Heart left ventricle (tissue), 16 donors: ENCODE data around the gene BACH2. TPM values are rescaled to one million over a fixed set of nuclear protein-coding genes. Genes with fewer than 3 reads are reported as not detected.
"Not testable (repeated sequence)": the region's sequence is repeated elsewhere in the genome, so short reads cannot be mapped to it uniquely, and the experiment has no call there.

ENCODE experiments used
- ATAC-seq, 4 donors: fragments of 200-7000 bp; cut with Tn5 transposase; one replicate each; pipeline ENCODE4 v1.9.1; 2020 to 2022; ENCODE audit warnings: moderate library complexity in 4 of 4, mild to moderate bottlenecking in 3 of 4, moderate number of reproducible peaks in 1 of 4
- DNase-seq, 5 donors: peaks; one replicate each; pipeline ENCODE4 v3.0.0-alpha.2; 2020
- H3K27ac ChIP-seq, 12 donors: fragments of 200-600 bp; sonication (generic) in 4 of 12; one replicate each; pipeline versions ENCODE4 v1.5.0 to v1.8.0; 2016 to 2022; ENCODE audit warnings: mild to moderate bottlenecking in 2 of 12
- H3K27me3 ChIP-seq, 9 donors: fragments of 200-600 bp; sonication (generic) in 2 of 9; one replicate each; pipeline versions ENCODE4 v1.5.1 to v1.8.0; 2016 to 2022; ENCODE audit warnings: mild to moderate bottlenecking in 3 of 9
- H3K36me3 ChIP-seq, 9 donors: fragments of 200-600 bp; sonication (generic) in 2 of 9; one replicate each; pipeline versions ENCODE4 v1.5.0 to v1.8.0; 2018 to 2022; ENCODE audit warnings: mild to moderate bottlenecking in 2 of 9
- H3K4me1 ChIP-seq, 12 donors: fragments of 200-600 bp; sonication (generic) in 4 of 12; one replicate each; pipeline versions ENCODE4 v1.5.0 to v1.8.0; 2016 to 2022; ENCODE audit warnings: mild to moderate bottlenecking in 3 of 12
- H3K4me3 ChIP-seq, 12 donors: fragments of 200-600 bp; sonication (generic) in 4 of 12; one replicate each; pipeline versions ENCODE4 v1.5.0 to v1.8.0; 2017 to 2022; ENCODE audit warnings: mild to moderate bottlenecking in 9 of 12, moderate library complexity in 4 of 12
- H3K9me3 ChIP-seq, 12 donors: fragments of 200-600 bp; sonication (generic) in 4 of 12; one replicate each; pipeline versions ENCODE4 v1.5.0 to v1.8.0; 2016 to 2022; ENCODE audit warnings: mild to moderate bottlenecking in 1 of 12
- CTCF ChIP-seq, 12 donors: fragments of 200-600 bp; sonication (generic) in 4 of 12; IDR thresholded peaks; one replicate each; pipeline versions ENCODE4 v1.5.0 to v1.8.0; 2018 to 2022; ENCODE audit warnings: antibody characterized with exemption in 12 of 12, mild to moderate bottlenecking in 5 of 12
- POLR2A ChIP-seq, 2 donors: fragments of 450-650 bp; IDR thresholded peaks; one replicate each; pipeline ENCODE4 v1.6.1; 2017; ENCODE audit warnings: antibody characterized with exemption in 2 of 2, mild to moderate bottlenecking in 2 of 2, moderate library complexity in 2 of 2
- WGBS, 4 donors: extraction: QIAGEN DNeasy Blood & Tissue Kit in 2 of 4; methylation state at CpG; one replicate each; pipeline versions ENCODE4 v1.1.5 to v1.1.7; 2013 to 2018; 5-methylcytosine and 5-hydroxymethylcytosine counted together
- intact Hi-C, 10 donors: fragments of 100-400 bp; cut with DNase I; formaldehyde crosslinking; loops; one replicate each; pipeline versions ENCODE4 v1.11.1 to v1.14.2; 2022
- polyA plus RNA-seq, 2 donors: library from polyadenylated mRNA; stranded (reverse); fragments of 200-250 nt; gene quantifications; one replicate each; pipeline ENCODE4 v1.2.3, GENCODE V29; 2013
- total RNA-seq, 9 donors: library from RNA; depleted of rRNA in 2 of 9; stranded (reverse); fragments of >200 nt in 2 of 9; fragmentation: NEBNext Ultra II Directional in 3 of 9; extraction: Animal tissue kit (Norgen Biotek cat#: 25700) in 3 of 9; gene quantifications; one replicate each; pipeline versions ENCODE4 v1.1.0 to v1.2.4, GENCODE V29; 2016 to 2023
- donor health status: ischemic (EF 13 %, LVEDD 7.1; RV severe dilation, severe dysfunction).
- donor health status: healthy with polysubstance abuse.
- donor health status: DM: no; HTN: yes; CAD: no.
- donor health status: DM: no; HTN: no; CAD: no.
- donor health status: ischemic (EF 25% LVEDD 6.9; RV normal size, moderate dysfunction).
- donor health status: ischemic (EF 25% LVEDD 5.7; RV mildly dilated, moderate dysfunction).
- donor health status: healthy.
- donor health status: DM: yes; HTN: yes; CAD: no.
- donor health status: ischemic (EF 35%, LVEDD 5.7; RV mildly dilated, moderate dysfunction).
- donor health status: nonischemic (EF 11% LVEDD 7.7; RV severe dilation, severe dysfunction).
- donor health status: DM: yes; HTN: yes; CAD: no.
- donor health status: PGD.
- donor health status: ischemic (EF 29% LVEDD 5.4; RV normal size, mild dysfunction).
- donor health status: nonischemic (EF 23%, LVEDD 6.1; RV moderate dilation, normal function).

Gene BACH2
- total and polyA plus RNA-seq, 11 donors = 0.23 to 8.4 (median 1.5) TPM

GRCh38 chr6:90118069-90118468, 178.6 kb downstream of the BACH2 start:
- peaks cover 0 to 36% (median 8%) of the 10 kb centered on the region in 12 donors for H3K9me3 ChIP-seq
- intact Hi-C loops = loop anchor here in 3 of 10 donors (10.0 kb wide), 1 partner anchor 277 kb away; no protein-coding TSS in a partner anchor
- DNase-seq (no peak), ATAC-seq (no peak)
- no peak overlapping the region for H3K27ac ChIP-seq
- 93 to 96% (median 94%) methylated on average over 1 of the region's 1 CpG for WGBS, 4 donors
- no peak for TF ChIP-seq POLR2A (IDR thresholded peaks at IDR 0.05)
- no peak for TF ChIP-seq CTCF (IDR thresholded peaks at IDR 0.05)
- no peaks in the 10 kb centered on the region for H3K4me1 ChIP-seq
- H3K27me3 ChIP-seq = no peaks in the 10 kb centered on the region
- no peak overlapping the region for H3K4me3 ChIP-seq
- H3K36me3 ChIP-seq = no peaks in the 10 kb centered on the region

GRCh38 chr6:90116126-90116525, 180.5 kb downstream of the BACH2 start:
- not testable (repeated sequence) for DNase-seq, ATAC-seq
- 80 to 98% (median 82%) methylated on average over 3 of the region's 3 CpGs for WGBS, 4 donors

GRCh38 chr6:90113389-90113788, 183.3 kb downstream of the BACH2 start:
- H3K27ac ChIP-seq = no peak overlapping the region
- H3K4me3 ChIP-seq = no peak overlapping the region
- H3K36me3 ChIP-seq = no peaks in the 10 kb centered on the region
- H3K27me3 ChIP-seq = no peaks in the 10 kb centered on the region
- H3K9me3 ChIP-seq = peaks cover 0 to 47% (median 9%) of the 10 kb centered on the region in 12 donors
- H3K4me1 ChIP-seq = no peaks in the 10 kb centered on the region
- DNase-seq (no peak), ATAC-seq (no peak)
- intact Hi-C loops = loop anchor here in 3 of 10 donors (10.0 kb wide), 1 partner anchor 281 kb away; no protein-coding TSS in a partner anchor
- TF ChIP-seq CTCF (IDR thresholded peaks at IDR 0.05) (no peak), POLR2A (IDR thresholded peaks at IDR 0.05) (no peak)

More at GRCh38 chr6:90116126-90116525, 180.5 kb downstream of the BACH2 start:
- H3K27ac ChIP-seq, H3K4me3 ChIP-seq, H3K36me3 ChIP-seq, H3K4me1 ChIP-seq, H3K27me3 ChIP-seq: not testable (repeated sequence)
- intact Hi-C loops = loop anchor here in 3 of 10 donors (10.0 kb wide), 1 partner anchor 279 kb away; no protein-coding TSS in a partner anchor
- peaks cover 0 to 47% (median 9%) of the 10 kb centered on the region in 12 donors for H3K9me3 ChIP-seq

GRCh38 chr6:90111387-90111786, 185.3 kb downstream of the BACH2 start:
- H3K27me3 ChIP-seq = no peaks in the 10 kb centered on the region
- peaks cover 0 to 8% (median 0%) of the 10 kb centered on the region in 12 donors for H3K4me1 ChIP-seq
- no peak for ATAC-seq
- WGBS, 4 donors = 92 to 99% (median 96%) methylated on average over 2 of the region's 2 CpGs
- intact Hi-C loops = loop anchor here in 3 of 10 donors (10.0 kb wide), 1 partner anchor 283 kb away; no protein-coding TSS in a partner anchor
- no peak for TF ChIP-seq CTCF (IDR thresholded peaks at IDR 0.05)
- TF ChIP-seq POLR2A (IDR thresholded peaks at IDR 0.05) = no peak
- H3K27ac ChIP-seq = no peak overlapping the region
- DNase-seq = no peak
- H3K36me3 ChIP-seq = no peaks in the 10 kb centered on the region
- no peak overlapping the region for H3K4me3 ChIP-seq
- peaks cover 0 to 45% (median 9%) of the 10 kb centered on the region in 12 donors for H3K9me3 ChIP-seq

GRCh38 chr6:90110971-90111370, 185.7 kb downstream of the BACH2 start:
- H3K27ac ChIP-seq = no peak overlapping the region
- H3K4me3 ChIP-seq = no peak overlapping the region
- intact Hi-C loops = loop anchor here in 3 of 10 donors (10.0 kb wide), 1 partner anchor 284 kb away; no protein-coding TSS in a partner anchor
- DNase-seq = no peak
- 89 to 96% (median 94%) methylated on average over 5 of the region's 5 CpGs for WGBS, 4 donors
- no peaks in the 10 kb centered on the region for H3K27me3 ChIP-seq
- ATAC-seq = no peak
- peaks cover 0 to 12% (median 0%) of the 10 kb centered on the region in 12 donors for H3K4me1 ChIP-seq
- H3K36me3 ChIP-seq = no peaks in the 10 kb centered on the region
- peaks cover 0 to 40% (median 9%) of the 10 kb centered on the region in 12 donors for H3K9me3 ChIP-seq
- TF ChIP-seq CTCF (IDR thresholded peaks at IDR 0.05) (no peak), POLR2A (IDR thresholded peaks at IDR 0.05) (no peak)
